ENCODE measurements around the gene PI4KA.
"Not testable (repeated sequence)": the region's sequence is repeated elsewhere in the genome, so short reads cannot be mapped to it uniquely, and the experiment has no call there.

Gene PI4KA

DNA sequence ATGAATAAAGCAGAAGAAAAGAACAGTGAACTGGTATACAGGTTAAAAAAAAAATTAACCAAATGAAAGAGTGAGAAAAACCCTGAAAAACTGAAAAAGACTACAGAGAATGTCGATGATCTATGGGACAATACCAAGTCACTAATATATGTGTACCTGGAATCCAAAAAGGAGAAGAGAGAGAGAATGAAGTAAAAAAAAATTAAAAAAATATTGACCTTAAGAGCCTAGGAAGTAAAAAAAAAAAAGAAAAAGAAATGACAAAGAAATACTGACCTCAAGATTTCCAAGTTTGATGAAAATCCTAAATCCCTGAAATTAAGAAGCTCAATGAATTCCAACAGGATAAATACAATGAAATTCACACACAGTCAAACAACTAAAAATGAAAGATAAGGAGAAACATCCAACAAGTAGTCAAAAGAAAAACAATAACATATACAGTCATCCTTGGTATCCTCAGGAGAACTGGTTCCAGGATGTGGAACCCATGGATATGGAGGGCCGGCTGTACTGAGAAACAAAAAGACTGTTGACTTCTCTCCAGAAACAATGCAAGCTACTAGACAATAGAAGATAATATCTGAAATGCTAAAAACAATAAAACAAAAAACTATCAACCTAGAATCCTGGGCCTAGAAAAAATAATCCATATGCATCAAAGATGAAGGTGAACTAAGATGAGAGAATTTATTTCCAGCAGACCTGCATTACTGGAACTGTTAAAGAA is 118.2 kb downstream of the PI4KA start:
- no peak for TF ChIP-seq ZFX (IDR thresholded peaks at IDR 0.05; ENCODE audit: borderline replicate concordance)
- TF ChIP-seq, protein P1, sequence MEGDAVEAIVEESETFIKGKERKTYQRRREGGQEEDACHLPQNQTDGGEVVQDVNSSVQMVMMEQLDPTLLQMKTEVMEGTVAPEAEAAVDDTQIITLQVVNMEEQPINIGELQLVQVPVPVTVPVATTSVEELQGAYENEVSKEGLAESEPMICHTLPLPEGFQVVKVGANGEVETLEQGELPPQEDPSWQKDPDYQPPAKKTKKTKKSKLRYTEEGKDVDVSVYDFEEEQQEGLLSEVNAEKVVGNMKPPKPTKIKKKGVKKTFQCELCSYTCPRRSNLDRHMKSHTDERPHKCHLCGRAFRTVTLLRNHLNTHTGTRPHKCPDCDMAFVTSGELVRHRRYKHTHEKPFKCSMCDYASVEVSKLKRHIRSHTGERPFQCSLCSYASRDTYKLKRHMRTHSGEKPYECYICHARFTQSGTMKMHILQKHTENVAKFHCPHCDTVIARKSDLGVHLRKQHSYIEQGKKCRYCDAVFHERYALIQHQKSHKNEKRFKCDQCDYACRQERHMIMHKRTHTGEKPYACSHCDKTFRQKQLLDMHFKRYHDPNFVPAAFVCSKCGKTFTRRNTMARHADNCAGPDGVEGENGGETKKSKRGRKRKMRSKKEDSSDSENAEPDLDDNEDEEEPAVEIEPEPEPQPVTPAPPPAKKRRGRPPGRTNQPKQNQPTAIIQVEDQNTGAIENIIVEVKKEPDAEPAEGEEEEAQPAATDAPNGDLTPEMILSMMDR (IDR thresholded peaks at IDR 0.05) = no peak
- no peak overlapping the region for H3K27ac ChIP-seq

DNA sequence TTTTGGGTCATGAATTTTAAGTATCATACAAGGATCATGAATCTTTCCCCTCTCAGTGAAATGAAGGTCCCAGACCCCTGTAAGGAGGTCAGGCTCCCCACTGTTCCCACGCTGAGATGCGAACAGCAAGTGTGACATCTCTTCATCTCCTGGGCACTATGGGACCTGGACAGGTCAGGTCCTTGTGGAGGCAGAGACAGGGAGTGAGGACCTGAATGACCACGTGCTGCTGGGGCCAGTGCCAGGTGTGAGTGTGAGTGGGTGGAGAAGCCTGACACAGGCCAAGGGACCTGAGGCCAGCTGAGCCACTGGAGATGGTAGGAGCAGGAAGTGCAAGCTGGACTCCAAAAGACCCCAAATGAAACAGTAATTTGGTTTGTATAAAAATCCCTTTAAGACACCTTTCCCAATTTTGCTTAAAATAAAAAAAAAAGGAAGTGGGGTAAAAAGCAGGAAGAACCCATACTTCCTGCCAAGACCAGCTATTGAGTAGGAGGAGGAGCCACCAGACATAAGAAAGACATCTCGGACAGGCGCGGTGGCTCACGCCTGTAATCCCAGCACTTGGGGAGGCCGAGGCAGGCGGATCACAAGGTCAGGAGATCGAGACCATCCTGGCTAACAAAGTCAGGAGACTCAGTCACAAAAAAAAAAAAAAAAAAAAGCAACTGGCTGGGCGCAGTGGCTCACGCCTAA is 120.1 kb downstream of the PI4KA start:
- no peak for TF ChIP-seq ZFX (IDR thresholded peaks at IDR 0.05; ENCODE audit: borderline replicate concordance)
- TF ChIP-seq, protein P1 (IDR thresholded peaks at IDR 0.05) = no peak
- no peak overlapping the region for H3K27ac ChIP-seq

DNA sequence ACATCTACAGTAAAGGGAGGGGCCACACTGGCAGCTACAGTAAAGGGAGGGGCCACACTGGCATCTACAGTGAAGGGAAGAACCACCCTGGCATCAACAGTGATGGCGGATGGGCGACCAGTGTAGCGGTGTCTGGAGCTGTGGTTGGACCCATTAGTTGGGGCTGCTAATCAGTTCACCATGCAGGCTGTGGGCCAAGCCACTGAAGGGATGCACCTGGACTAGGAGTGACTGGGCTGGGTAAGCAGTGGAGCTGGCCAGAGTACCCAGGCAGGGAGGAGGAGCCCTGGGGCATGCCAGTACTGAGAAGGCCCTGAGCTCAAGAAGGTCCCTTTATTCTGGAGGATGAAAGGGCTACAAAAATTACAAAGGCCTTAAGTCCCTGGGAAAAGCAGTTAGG is 121.7 kb downstream of the PI4KA start:
- not testable (repeated sequence) for H3K27ac ChIP-seq

DNA sequence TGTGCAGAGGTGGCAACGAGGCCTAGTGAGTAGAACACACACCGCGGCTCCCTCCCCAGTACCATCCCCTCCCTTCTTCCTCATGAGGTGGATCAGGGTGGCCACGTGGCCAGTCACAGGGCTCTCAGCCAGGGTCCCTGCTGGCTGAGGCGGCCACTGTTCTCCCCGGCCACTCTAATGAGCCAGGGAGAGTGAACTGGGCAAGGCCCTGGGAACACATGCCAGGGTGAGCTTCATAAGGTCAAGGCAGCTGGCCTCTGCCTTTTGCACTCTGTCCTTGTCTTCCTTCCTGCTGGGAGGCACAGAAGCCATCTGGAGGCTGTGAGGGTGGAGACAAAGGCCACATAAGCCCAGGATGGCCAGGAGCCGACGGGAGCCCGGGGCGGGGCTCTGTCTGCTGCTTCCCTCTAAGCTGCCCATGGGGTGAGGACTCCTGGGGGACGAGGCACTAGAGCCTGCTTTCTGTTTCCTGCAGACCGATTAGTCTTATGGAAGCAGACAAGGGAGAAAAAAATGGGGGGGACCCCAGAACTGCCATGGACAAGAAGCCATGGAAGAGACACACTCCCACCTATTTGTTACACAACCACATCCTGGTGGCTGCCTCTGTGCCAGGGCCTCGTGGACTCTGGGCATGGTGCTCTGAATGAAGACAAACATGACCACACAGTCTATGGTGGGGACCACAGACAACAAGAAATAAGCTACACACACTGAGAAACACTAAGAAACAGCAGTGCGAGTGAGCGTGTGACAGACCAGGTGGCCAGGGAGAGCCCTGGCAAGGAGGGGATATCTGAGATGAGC is 123.1 kb downstream of the PI4KA start:
- H3K27ac ChIP-seq = not testable (repeated sequence)

DNA sequence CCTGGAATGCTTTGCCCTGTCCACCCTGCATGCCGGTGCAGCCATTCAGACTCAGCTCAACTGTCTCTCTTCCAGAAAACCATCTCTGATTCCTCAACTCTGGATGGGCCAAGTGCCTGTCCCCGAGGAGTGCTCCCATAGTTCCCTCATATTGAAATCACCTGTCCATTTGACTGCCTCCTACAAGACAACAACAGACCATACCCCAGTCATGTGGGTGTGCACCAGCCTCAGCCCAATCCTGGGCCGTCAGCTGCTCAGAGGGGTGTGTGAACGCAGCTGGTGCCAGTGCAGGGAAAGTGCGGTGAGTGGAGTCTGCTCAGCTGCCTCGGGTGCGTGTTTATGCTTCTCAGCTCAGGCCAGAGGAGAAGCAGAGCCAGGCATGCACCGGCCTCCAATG is 126.2 kb downstream of the PI4KA start:
- not testable (repeated sequence) for H3K27ac ChIP-seq

DNA sequence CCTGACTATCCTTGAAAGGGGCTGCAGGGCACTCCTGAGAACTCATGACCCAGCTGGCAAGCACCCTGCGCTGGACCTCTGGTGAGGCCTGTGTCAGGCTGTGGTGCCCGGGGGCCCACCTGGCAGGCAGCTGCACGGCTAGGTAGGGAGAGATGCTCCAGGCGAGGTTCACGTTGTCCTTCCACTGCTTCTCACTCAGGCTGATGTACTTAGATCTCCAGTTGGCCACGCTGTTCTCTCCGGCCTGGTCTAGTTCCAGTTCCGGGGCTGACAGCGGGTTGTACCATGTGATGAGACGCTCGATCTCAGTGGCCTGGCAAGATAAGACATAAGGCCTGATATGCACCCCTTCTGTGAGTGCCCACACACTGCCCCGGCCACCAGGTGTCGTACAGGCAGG is 129.4 kb downstream of the PI4KA start:
- no peak overlapping the region for H3K27ac ChIP-seq
- TF ChIP-seq ZFX (IDR thresholded peaks at IDR 0.05; ENCODE audit: borderline replicate concordance) = no peak
- TF ChIP-seq, protein P1 (IDR thresholded peaks at IDR 0.05) = no peak

DNA sequence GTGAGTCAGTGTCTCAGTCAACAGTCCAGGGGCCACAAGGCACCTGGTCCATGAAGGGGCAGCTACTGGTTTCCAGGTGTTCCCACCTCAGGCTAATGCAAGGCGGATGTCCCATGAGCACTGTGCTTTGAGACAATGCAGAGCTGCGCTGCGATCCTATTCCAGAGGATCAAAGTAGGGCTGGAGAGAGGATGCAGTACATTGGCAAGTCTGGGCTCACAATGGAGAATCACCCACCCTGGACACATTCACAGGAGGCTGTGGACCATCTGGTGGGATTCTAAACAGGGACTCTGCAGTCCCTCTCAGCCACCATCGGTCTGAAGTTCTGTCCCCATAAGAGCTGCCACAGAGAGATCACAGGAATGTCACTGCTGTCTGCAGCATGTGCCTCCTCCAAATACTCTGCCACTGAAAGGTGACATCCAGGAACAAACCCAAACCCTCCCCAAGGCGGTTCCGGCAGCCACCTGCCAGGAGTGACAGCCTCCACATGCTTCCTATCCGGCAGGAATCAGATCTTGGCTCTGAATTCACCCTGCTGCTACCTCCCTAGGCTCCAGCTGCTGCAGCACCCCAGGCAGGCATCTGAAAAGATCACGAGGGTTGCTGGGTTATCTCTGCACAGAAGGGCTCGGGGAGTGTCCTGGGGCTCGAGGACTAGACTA is 130.0 kb downstream of the PI4KA start:
- no peak for TF ChIP-seq ZFX (IDR thresholded peaks at IDR 0.05; ENCODE audit: borderline replicate concordance)
- TF ChIP-seq, protein P1 (IDR thresholded peaks at IDR 0.05) = no peak

DNA sequence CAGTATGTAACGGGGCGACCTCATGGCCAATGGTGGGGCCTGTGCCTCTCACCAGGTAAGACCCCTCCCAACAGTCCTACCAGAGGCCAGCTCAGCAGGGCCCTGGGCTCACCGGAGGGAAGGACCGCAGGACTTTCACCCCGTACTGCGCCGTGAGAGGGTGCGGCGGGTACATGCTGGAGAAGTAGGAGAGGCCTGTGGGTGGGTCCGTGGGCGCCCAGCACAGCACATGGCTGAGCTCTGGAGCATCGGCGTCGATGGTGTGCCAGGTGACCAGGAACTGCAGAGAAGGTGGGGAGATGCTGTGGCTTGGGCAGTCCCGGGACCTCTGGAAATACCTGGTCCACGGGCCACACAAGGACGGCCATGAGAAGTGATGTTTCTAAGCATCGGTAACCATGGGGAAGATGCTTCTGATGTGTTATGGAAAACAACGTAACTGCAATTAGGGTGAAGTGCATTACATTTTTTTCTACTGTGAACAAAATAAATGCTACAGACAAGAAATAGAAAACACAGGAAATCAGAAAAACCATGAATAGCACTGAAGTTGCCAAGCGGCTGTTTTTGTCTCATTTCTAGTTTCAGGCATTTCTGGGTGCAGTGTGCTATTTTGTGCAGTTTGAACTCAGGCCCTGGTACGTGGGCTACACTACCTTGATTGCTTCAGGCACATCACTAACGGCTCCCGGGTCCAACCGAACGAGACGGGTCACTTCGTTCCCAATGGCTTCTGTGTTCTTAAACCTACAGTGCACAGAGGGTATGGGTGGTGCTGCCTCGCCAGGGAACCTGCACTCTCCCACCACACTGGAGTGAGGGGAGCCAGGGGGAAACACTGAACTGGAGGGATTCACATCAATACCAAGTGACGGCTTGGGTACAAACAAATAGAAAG is 131.2 kb downstream of the PI4KA start:
- TF ChIP-seq, protein P1 (IDR thresholded peaks at IDR 0.05) = no peak
- no peak for TF ChIP-seq ZFX (IDR thresholded peaks at IDR 0.05; ENCODE audit: borderline replicate concordance)
- H3K27ac ChIP-seq = no peak overlapping the region

More for the DNA sequence above, 130.0 kb downstream of the PI4KA start:
- H3K27ac ChIP-seq = no peak overlapping the region
